NCI-H2196 treated with DMSO at 0.1 percent for 48 hours (cell line): Measurements from ENCODE around the gene MYL11.
A peak's percentile ranks its signal among the peaks of the same experiment; 100 is the strongest.
"Not testable (repeated sequence)": the region's sequence is repeated elsewhere in the genome, so short reads cannot be mapped to it uniquely, and the experiment has no call there.

Experiments used
- DNase-seq: peaks from one replicate; lab custom pipeline; 2025; ENCODE audit not compliant: unreplicated experiment; lab: John Stamatoyannopoulos, UW

MYL11 gene

GRCh38 chr16:30395155-30395991, 20.8 kb downstream of the MYL11 start, which contains the start of gene ZNF48:
TSS of gene ZNF48 (plus strand) at chr16:30395420. CDS start at chr16:30395795, 375 bp downstream.
- DNase-seq, result peak; percentile 81

- DNase-seq, result no peak
Measured at GRCh38 chr16:30395992-30396585, 21.5 kb downstream of the MYL11 start.

- not testable (repeated sequence) for DNase-seq
Measured at GRCh38 chr16:30396627-30397026, 22.0 kb downstream of the MYL11 start.

GRCh38 chr16:30397056-30397455, 22.5 kb downstream of the MYL11 start:
- DNase-seq, result no peak

GRCh38 chr16:30397776-30398660, 23.4 kb downstream of the MYL11 start:
- DNase-seq, result no peak

GRCh38 chr16:30398661-30399434, 24.2 kb downstream of the MYL11 start:
- DNase-seq, result no peak

- DNase-seq, result no peak
Measured at GRCh38 chr16:30399435-30400186, 25.0 kb downstream of the MYL11 start.

GRCh38 chr16:30401768-30402425, 27.3 kb downstream of the MYL11 start:
- DNase-seq, result no peak

- DNase-seq, result no peak
Measured at GRCh38 chr16:30406795-30407101, 32.1 kb downstream of the MYL11 start.

GRCh38 chr16:30407102-30407803, 32.7 kb downstream of the MYL11 start, which contains the start of gene ZNF771:
TSS of gene ZNF771 (plus strand) at chr16:30407606. CDS start at chr16:30408054, 448 bp downstream.
- DNase-seq, result peak; percentile 82

- no peak for DNase-seq
Measured at GRCh38 chr16:30407804-30408534, 33.4 kb downstream of the MYL11 start.

- peak; percentile 76 for DNase-seq
Measured at GRCh38 chr16:30409125-30410060, 34.8 kb downstream of the MYL11 start.

GRCh38 chr16:30413112-30413806, 38.7 kb downstream of the MYL11 start:
- no peak for DNase-seq

GRCh38 chr16:30414159-30414558, 39.6 kb downstream of the MYL11 start:
- no peak for DNase-seq

- DNase-seq, result no peak
Measured at GRCh38 chr16:30416047-30416603, 41.5 kb downstream of the MYL11 start.
